Glutamatergic neuron (in vitro differentiated cells): Measurements from ENCODE around the gene TNFRSF6B. TPM values are rescaled to one million over a fixed set of nuclear protein-coding genes. Genes with fewer than 3 reads are reported as not detected.

Experiments
- DNase-seq: peaks from one replicate; pipeline ENCODE4 v3.0.0; 2022
- H3K27ac Mint-ChIP-seq: one replicate; pipeline ENCODE4 v1.8.0; 2020; ENCODE audit warnings: mild to moderate bottlenecking, mixed read lengths, inconsistent platforms; ENCODE audit not compliant: unreplicated experiment
- H3K27me3 Mint-ChIP-seq: one replicate; pipeline ENCODE4 v1.8.0; 2020; ENCODE audit warnings: mild to moderate bottlenecking, moderate library complexity, mixed read lengths, inconsistent platforms; ENCODE audit not compliant: unreplicated experiment
- H3K36me3 Mint-ChIP-seq: one replicate; pipeline ENCODE4 v1.8.0; 2020; ENCODE audit warnings: mild to moderate bottlenecking, mixed read lengths, inconsistent platforms; ENCODE audit not compliant: unreplicated experiment
- H3K4me1 Mint-ChIP-seq: one replicate; pipeline ENCODE4 v1.8.0; 2020; ENCODE audit warnings: mild to moderate bottlenecking, low read depth, mixed read lengths, inconsistent platforms; ENCODE audit not compliant: unreplicated experiment
- H3K4me3 Mint-ChIP-seq: one replicate; pipeline ENCODE4 v1.8.0; 2020; ENCODE audit warnings: mild to moderate bottlenecking, mixed read lengths, inconsistent platforms; ENCODE audit not compliant: unreplicated experiment
- H3K9me3 Mint-ChIP-seq: one replicate; pipeline ENCODE4 v1.8.0; 2020; ENCODE audit warnings: mild to moderate bottlenecking, moderate library complexity, mixed read lengths, inconsistent platforms; ENCODE audit not compliant: unreplicated experiment
- total RNA-seq: library from RNA; stranded (reverse); fragmentation: NEBNext Ultra II Directional; extraction: Animal tissue kit (Norgen Biotek cat#: 25700); gene quantifications from one replicate; pipeline ENCODE4 v1.2.1, GENCODE V29; 2021; ENCODE audit not compliant: unreplicated experiment
- TF ChIP-seq, protein P1 (sequence below): fragments of 200-600 bp; sonication (generic); IDR thresholded peaks from one replicate; pipeline ENCODE4 v1.5.0; 2021; ENCODE audit not compliant: partially characterized antibody, unreplicated experiment

Gene TNFRSF6B
- total RNA-seq, 1 donor from 2014 or later = not detected

- Mint-ChIP-seq H3K27ac (peak overlapping the region; percentile 55), H3K4me3 (peak overlapping the region; percentile 34), H3K9me3 (peaks cover 9% of the 10 kb centered on the region), H3K4me1 (peaks cover 2% of the 10 kb centered on the region), H3K27me3 (peaks cover 13% of the 10 kb centered on the region), H3K36me3 (no peaks in the 10 kb centered on the region)
- TF ChIP-seq, protein P1, sequence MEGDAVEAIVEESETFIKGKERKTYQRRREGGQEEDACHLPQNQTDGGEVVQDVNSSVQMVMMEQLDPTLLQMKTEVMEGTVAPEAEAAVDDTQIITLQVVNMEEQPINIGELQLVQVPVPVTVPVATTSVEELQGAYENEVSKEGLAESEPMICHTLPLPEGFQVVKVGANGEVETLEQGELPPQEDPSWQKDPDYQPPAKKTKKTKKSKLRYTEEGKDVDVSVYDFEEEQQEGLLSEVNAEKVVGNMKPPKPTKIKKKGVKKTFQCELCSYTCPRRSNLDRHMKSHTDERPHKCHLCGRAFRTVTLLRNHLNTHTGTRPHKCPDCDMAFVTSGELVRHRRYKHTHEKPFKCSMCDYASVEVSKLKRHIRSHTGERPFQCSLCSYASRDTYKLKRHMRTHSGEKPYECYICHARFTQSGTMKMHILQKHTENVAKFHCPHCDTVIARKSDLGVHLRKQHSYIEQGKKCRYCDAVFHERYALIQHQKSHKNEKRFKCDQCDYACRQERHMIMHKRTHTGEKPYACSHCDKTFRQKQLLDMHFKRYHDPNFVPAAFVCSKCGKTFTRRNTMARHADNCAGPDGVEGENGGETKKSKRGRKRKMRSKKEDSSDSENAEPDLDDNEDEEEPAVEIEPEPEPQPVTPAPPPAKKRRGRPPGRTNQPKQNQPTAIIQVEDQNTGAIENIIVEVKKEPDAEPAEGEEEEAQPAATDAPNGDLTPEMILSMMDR = no peak
- peak; percentile 19 for DNase-seq
Measured at GRCh38 chr20:63700199-63701050, 4.0 kb downstream of the TNFRSF6B start.

DNA sequence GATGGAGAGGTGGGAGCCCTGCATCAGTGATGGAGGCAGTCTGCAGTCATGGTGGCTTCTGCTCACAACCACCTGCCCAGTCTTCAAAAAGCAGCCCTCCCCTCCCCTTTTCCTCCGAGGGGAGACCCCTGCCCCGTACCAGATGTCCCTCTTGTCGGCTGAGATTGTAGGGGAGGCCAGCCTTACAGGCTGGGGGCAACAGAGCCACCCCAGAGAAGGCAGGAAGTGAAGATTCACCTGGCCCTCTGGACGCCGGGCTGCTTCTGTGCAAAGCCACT lies 4.5 kb downstream of the TNFRSF6B start:
- Mint-ChIP-seq H3K4me1 (peaks cover 2% of the 10 kb centered on the region), H3K36me3 (no peaks in the 10 kb centered on the region), H3K4me3 (no peak overlapping the region), H3K27ac (no peak overlapping the region), H3K9me3 (peaks cover 9% of the 10 kb centered on the region), H3K27me3 (peaks cover 13% of the 10 kb centered on the region)
- no peak for DNase-seq
- TF ChIP-seq, protein P1 = no peak

GRCh38 chr20:63701329-63702035 lies 5.0 kb downstream of the TNFRSF6B start:
- Mint-ChIP-seq H3K9me3 (peaks cover 9% of the 10 kb centered on the region), H3K4me3 (no peak overlapping the region), H3K27me3 (peaks cover 13% of the 10 kb centered on the region), H3K27ac (no peak overlapping the region), H3K36me3 (no peaks in the 10 kb centered on the region), H3K4me1 (peaks cover 2% of the 10 kb centered on the region)
- no peak for DNase-seq
- TF ChIP-seq, protein P1 = no peak

DNA sequence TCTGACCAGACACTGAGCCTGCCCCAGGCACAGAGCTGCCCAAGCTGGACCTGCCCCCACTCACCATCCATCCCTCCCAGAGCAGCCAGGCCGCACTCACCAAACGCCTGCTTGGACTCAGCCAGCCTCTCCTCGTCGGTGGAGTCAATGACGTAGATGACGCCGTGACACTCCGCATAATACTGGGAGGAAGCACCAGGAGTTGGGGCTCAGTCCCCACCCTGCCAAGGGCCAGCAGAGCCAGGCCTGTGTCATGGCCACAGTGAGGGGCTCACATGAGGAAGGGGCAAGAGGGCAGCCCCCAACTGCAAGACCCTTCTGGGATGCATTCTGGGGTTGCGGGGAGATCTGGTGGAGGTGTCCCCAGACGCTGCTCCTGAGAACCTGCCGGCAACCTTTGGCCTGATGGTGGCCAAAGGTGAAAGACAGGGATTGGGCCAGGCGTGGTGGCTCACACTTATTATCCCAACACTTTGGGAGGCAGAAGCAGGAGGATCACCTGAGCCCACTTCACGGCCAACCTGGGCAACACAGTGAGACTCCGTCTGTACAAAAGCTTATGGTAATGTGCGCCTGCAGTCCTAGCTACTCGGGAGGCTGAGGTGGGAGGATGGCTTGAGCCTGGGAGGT lies 5.7 kb downstream of the TNFRSF6B start:
- Mint-ChIP-seq H3K27me3 (peaks cover 18% of the 10 kb centered on the region), H3K4me3 (no peak overlapping the region), H3K27ac (no peak overlapping the region), H3K4me1 (peaks cover 6% of the 10 kb centered on the region), H3K9me3 (peaks cover 11% of the 10 kb centered on the region), H3K36me3 (no peaks in the 10 kb centered on the region)
- TF ChIP-seq, protein P1 = no peak
- DNase-seq = no peak
